G401 (cell line): ENCODE measurements around the gene TCF7L1. TPM values are rescaled to one million over a fixed set of nuclear protein-coding genes. Genes with fewer than 3 reads are reported as not detected.
"Not testable (repeated sequence)": the region's sequence is repeated elsewhere in the genome, so short reads cannot be mapped to it uniquely, and the experiment has no call there.

ENCODE experiments used
- DNase-seq: peaks from one replicate; pipeline ENCODE4 v3.0.0-alpha.2; 2015; ENCODE audit warnings: low spot score
- in situ Hi-C: cut with HindIII; loops from 2 replicates; pipeline ENCODE4 v1.10.0; 2016; ENCODE audit warnings: low sequenced_read_pairs, mixed read lengths
- total RNA-seq: library from RNA; depleted of rRNA; stranded (reverse); fragments of >200 nt; shearing (Covaris generic); gene quantifications from 2 replicates; pipeline ENCODE4 v1.2.3, GENCODE V29; 2014

The TCF7L1 gene
- total RNA-seq, 1 experiment from 2014 or later: 0.44 TPM

DNA sequence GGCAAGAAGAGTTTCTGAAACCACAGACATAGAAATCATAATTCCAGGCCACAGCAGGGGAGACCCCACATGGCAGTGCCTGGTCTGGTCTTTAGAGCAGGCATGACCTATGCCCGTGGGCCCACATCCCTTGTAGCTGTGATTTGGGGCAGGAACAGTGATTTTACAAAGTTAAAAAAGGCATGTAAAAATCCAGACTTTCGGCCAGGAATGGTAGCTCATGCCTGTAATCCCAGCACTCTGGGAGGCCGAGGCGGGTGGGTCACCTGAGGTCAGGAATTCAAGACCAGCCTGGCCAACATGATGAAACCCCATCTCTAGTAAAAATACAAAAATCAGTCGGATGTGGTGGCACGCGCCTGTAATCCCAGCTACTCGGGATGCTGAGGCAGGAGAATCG is 78.4 kb downstream of the TCF7L1 start:
- in situ Hi-C loops, DNase-seq: not testable (repeated sequence)

DNA sequence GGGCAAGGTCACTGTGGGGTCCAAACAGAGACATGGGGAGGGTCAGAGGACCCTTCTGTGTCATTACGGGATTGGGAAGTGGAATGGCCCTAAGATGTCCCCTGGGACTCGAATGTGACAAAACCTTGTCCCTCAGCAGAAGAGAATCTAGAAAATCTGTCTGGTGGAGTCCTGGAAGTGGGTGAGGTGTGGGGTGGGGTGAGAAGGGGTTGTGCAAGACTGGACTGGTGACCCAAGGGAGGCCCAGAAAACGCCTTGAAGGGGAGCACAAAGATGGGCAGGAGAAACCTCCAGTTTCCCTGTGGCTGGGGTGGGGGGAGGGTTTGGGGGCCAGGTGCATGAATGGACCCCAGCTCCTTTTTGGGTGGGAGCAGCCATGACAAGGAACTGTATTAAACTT is 79.6 kb downstream of the TCF7L1 start:
- in situ Hi-C loops: no loop called here
- no peak for DNase-seq

DNA sequence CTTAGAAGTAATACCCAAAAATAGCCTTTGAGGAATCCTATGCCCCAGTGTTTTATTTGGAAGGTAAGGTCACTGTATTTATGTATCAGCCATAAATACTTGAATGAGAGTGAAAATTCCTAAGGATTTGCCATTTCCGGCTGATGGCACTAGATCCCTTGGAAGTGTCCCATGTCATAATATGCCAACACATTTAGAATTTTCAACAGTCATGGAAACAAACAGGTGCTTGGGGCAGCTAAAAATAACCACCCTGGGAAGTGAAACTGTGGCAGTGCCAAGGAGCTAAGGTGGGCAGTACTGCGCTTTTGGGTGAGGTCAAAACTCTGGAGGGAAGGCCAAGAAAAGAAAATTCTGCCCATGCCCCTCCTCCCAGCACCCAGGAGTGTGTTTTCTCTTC is 80.2 kb downstream of the TCF7L1 start:
- peak; percentile 7 for DNase-seq
- in situ Hi-C loops: no loop called here

DNA sequence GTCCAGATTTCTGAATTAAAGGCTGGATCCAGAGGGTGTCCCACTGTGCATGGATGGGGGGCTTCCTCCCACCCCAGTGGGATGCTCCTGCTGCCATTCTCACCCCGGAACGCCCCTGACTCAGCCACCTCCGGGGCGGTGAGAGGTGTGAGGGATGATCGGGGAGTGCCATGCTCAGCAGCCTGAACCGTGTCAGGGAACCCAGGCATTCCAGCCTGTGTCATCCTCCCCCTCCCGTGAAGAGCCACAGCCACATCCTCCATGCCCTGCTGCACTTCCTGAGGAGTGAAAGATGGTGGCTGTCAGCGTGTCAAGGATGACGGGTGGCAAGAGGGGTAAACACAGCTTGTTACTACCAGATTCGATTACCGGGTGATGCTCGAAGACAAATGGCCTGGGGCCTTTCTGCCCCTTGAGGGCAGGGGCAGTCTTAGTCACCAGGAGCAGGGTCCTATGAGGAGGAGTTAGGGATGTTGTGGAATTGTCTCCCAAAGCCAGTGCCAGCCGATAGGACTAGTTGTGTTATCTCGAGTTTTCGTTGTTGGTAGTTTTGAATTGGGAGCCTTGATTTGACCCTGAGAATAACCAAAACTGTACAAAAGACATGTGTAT is 80.8 kb downstream of the TCF7L1 start:
- no peak for DNase-seq
- in situ Hi-C loops: no loop called here

DNA sequence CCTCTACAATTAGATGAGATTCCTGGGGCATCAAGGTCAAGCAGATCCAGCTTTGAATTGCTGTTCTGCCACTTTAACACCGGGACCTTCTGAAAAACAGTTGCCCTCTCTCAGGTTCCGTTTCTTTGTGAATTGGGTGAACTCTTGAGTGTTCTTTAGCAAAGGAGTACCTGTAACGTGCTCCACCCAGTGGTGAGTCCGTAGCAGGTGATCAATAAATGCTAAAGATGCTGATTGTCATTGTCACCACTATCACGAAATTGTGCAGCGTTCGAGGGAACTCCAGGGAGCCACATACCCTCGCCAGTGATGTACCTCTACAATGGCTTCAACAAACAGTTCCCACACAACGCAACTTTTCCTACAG is 81.9 kb downstream of the TCF7L1 start:
- in situ Hi-C loops: no loop called here
- DNase-seq: no peak

DNA sequence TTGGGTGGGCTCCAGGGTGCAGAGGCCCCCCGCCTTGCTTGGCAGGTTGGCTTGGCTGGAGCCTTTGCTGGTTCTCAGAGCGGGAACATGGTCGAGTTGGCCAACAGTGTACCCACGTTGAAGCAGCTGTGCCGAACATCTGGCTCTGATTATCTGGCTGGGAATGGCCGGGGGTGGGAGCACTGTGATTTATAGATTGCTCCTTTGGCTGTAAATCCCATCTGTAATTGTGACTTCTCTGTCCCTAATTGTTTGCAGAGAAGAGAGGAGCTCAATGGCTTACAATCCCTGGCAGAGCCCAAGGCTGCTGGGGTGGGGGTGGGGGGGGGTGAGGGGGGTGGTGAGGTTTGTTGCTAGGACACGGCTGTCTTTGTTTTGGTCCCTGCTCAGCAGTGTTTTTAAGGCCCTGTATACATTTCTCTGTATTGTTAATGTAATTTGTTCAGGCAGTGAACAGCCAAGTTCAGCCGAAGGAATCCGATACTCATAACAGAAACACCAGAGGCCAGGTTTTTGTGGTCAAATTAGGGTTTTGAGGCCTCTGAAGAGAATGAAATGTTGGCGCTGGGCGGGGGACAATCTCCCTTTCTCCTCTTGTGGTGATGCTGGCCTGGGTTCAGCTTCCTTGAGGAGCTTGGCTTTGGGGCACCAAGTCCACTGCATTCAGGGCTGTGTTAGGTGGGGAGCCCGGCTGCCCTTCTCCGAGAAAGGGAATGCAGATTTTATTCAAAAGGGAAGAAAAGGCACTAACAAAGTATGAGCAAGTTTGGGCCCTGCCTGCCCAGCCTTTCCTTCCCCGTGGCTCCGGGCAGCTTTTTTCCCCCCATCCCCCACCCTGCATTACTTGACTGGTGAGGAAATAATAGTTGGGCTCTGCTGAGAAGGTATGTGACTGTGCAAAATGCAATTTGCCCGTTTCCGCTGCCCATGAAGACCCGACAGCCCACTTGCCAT is 82.5 kb downstream of the TCF7L1 start:
- in situ Hi-C loops: no loop called here
- DNase-seq: peak; percentile 34

DNA sequence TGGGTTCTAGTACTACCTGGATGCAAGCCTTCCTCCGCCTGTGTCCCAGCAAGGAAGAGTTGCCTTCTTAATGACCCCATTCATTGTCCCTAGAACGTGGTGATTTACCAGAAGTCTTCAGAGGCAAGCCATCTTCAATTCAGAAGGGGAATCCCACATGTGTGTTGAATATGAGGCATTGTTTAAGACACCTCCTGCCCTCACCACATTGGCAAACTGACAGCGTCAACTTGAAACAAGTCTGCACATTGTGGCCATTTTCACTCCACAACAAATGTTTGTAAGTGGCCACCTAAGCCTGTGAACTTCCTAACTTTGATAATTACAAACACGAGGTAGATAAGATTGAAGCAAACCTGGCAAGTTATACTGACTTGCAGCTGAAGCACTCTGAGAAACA is 83.7 kb downstream of the TCF7L1 start:
- no peak for DNase-seq
- in situ Hi-C loops: no loop called here

DNA sequence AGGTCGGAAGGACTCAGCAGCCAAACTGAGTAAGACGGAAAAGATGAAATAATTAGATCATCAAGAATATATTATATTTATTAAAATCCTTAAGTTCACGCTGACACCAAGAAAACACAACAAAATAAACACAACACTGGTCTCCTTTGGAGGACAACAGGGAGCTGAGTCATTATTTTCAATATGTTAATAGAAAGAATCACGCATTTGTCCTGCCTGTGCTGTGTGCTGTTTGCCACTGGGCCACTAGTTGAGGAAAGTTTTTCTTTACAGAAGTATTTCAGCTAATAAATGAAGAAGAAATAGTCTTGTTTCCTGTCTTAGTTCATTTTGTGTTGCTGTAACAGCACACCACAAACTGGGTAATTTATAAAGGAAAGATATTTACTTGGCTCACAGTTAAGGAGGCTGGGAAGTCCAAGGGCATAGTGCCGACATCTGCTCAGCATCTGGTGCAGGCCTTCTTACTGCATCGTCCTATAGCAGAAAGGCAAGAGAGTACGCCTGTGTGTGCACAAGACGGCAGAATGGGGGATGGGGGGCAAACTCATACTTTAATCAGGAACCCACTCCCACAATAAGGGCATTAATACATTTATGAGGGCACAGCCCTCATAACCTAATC is 88.0 kb downstream of the TCF7L1 start:
- in situ Hi-C loops: no loop called here
- DNase-seq: no peak

DNA sequence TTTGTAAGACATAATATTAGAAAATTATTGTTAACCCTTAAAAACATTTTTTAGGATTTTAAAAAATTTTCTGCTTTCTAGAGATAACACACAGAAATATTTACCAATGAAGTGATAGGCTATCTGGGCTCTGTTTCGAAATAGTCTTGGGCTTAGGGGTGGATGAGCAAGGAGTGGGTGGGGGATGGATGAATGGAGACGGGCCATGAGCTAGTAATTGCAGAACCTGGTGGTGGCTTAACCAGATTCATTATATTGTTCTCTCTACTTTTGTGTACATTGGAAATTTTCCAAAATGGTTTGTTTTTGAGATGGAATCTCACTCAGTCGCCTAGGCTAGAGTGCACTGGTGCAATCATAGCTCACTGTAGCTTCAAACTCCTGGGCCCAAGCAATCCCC is 89.6 kb downstream of the TCF7L1 start:
- in situ Hi-C loops: no loop called here
- no peak for DNase-seq

DNA sequence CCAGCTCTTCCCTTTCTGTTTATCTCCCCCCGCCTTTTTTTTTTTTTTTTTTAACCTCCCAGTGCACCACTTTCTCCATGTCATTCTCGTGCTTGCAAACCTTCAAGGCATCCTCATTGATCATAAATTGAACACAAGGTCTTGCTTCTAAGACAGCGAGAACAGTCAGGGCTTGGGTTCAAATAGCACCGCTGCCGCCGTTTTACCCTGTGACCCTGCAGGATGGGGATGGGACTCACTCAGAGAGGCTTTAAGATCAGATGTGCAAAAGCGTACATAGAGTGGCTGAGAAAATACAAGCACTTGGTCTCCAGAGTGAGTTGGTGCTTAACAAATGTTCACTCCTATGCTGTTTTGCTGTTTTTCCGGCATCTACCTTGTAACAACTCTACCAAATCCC is 93.6 kb downstream of the TCF7L1 start:
- in situ Hi-C loops: no loop called here
- no peak for DNase-seq

DNA sequence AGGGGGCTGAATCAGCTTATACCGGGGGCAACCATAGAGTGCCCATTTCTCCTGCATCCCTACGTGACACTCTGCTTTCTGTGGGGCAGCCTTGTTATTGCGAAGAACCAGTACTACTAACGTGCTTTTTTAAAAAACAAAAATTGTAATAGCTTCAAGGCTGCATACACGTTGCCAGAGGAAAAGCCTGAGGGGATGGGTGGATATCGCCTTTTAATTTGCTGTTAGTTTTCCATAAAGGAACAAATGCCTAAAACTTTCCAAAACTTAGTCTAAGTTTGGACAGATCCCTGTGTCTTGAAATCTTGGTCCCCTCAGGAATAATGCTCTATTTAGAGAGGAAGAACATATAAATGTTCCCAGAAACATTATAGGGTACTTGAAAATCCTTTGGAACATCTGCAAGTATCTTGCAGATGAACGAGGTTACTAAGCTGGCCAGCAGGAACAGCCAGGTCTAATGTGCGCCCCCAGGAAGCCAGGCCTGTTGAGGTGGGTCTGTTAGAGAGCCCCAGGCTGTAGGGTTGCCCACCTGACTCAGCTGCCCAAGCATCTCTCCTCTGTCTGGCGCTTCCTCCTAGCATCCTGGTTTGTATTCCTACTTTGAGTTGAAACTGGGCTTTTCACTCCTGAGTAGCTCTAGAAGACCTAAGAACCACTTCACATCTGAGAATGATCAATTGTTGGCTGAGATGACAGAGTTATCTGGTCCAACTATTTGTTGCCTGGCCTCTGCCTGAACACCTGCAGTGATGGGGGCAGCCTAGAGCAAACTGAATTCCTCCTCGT is 97.7 kb downstream of the TCF7L1 start:
- no peak for DNase-seq

DNA sequence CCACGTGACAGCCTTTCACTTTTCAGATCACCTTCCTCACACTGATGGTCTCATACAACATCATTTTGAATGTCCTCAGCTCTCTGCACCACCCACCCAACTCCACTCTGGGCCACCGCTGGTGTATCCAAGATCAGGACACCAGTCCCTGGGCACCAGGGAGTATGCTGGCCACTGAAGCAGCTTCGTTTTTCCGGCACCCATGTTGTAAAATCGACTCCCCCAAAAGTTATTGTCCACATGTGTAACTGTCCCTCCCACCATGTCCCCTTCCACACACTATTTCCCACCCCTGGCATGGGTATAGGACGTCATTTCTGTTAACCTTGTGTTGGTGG is 98.2 kb downstream of the TCF7L1 start:
- DNase-seq: no peak

More for the DNA sequence above, 97.7 kb downstream of the TCF7L1 start:
- in situ Hi-C loops: no loop called here

DNA sequence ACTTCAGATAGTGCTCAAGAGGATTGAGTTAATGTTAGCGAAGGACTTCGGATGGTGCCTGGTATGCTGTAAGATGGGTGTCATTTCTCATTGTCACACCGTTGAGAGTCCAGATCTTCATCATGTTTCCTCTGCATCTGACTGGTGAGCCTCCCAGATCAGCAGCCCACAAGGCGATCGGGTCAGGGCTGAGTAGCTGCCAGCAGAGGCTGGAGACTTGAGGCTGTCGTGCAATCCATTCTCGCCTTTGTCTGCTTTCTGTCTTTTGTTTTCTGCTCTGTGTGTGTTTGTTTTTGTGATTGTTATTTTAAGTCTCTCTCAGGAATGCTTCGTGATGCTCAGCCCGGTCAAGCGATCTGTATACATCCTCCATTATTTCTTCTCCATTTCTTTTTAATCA is 98.8 kb downstream of the TCF7L1 start:
- in situ Hi-C loops: no loop called here
- DNase-seq: no peak

More for the DNA sequence above, 98.2 kb downstream of the TCF7L1 start:
- in situ Hi-C loops: no loop called here

DNA sequence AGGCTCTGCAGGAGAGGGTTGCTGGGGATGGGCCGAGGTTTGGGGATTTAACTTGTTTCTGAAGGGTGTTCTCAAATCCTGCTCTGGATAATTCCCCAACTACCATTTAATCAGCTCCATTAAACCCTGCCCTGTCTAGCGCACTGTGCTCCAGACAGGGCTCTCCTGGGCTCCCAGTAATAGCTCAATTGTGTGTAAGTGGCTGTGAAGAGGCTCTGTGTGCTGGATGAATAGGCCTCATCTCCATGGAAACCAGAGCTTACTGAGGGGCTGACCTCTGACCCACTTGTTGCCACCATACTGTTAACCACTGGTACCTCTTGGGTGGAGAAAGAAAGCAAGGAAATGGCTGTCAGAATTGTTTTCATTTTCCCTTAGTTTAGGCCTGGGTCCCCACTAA is 101.7 kb downstream of the TCF7L1 start:
- no peak for DNase-seq
- in situ Hi-C loops: no loop called here

DNA sequence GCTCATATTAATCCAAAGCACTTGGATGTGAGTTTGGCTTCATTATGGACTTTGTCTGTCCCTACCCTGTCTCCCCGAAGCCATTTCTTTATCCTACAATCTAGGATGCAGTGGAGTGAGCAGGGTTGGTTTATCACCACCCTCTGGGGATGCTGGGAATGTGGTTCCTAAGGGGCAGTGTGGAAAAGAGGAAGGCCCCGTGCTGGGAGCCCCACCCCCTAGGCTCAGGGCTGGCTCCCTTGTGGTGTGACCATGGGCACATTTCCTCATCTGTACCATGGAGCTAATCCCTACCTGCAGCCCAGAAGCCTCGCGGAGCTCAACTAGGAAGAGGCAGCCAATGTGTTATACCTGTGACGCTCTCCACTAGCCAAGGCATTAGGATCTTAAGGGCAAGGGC is 102.1 kb downstream of the TCF7L1 start:
- in situ Hi-C loops: no loop called here

DNA sequence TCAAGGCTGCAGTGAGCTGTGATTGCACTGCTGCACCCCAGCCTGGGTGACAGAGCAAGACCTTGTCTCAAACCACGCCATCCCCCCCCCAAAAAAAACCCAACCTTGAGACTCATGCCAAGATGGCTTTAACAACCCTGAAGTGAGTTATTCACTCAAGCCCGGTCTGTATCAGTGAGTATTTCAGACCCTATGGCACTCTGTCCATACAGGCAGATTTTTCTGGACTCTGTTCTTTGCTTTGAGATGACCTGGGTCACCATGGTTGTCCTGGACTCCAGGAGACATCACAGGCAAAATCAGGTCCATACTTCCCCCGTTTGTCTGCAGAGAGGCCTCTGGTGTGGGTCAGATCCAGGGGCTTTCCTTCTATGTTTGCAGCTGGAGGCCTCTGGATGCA is 102.9 kb downstream of the TCF7L1 start:
- in situ Hi-C loops: no loop called here
- no peak for DNase-seq

More for the DNA sequence above, 102.1 kb downstream of the TCF7L1 start:
- no peak for DNase-seq

DNA sequence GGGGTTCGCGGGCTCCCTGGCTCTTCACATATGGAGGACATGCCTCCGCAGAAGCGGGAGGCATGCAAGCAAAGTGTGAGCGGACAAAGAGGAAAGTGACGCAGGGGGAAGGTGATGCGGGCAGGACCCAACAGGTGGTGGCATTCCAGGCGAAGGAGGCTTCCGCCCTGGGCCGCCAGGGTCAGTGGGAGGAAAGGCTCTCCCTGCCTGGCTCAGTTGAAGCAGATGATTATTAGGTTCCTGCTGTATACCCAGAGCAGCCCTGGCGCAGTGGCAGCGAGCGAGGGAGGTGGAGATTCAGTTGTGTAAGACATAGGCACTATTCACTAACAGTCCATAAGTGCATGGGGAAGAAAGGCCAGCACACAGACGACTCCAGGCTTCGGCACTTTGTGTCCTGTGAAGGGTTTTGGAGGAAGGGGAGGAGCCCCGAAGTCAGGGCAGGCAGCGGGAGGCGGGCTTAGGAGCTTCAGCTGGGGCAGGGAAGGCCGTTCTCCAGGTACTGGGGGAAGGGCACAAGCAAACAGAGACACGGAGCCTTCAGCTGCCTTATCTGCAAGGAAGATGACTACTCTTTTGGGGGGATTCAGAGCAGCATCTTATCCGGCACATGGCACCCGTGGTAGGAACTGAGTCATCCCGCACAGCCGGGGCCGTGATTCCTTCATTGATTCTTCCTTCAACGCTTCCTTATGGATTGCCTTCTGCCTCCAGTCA is 104.8 kb downstream of the TCF7L1 start:
- no peak for DNase-seq
- in situ Hi-C loops: no loop called here

DNA sequence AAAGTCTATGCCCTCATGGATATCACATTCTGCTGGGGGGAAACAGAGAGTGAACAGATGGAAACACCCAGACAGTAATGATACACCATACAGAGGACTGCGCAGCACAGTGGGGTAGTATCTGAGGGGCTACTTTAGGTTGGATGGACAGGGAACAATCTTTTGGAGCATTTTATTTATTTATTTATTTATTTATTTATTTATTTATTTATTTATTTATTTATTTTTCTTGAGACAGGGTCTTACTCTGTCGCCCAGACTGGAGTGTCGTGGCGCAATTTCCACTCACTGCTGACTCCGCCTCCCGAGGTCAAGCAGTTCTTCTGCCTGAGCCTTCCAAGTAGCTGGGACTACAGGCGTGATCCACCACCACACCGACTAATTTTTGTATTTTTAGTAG is 105.4 kb downstream of the TCF7L1 start:
- no peak for DNase-seq
- in situ Hi-C loops: no loop called here

DNA sequence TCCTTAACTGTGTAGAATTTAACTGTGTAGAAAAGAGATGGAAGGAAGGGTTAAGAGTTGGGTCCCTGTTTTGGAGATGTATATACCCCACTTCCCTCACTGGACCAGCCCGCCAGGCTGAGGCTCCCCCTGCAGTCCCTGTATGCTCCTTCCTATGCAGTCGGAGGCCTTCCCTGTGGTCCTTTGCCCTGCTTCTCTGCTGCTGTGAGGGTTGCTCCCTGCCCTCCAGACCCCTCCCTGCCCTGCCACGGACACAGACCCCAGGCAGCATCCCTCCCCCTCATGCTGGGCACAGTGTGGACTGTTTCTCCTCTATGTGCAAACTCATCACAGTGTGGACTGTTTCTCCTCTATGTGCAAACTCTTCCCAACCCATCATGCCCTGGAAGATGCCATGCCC is 105.9 kb downstream of the TCF7L1 start:
- no peak for DNase-seq
- in situ Hi-C loops: no loop called here
